ENCODE measurements around the gene DMD. TPM values are rescaled to one million over a fixed set of nuclear protein-coding genes. Genes with fewer than 3 reads are reported as not detected.
"Not testable (repeated sequence)": the region's sequence is repeated elsewhere in the genome, so short reads cannot be mapped to it uniquely, and the experiment has no call there.

Gene DMD
- total and polyA plus RNA-seq, 5 donors, result 49.5 to 173 (median 125) TPM

DNA sequence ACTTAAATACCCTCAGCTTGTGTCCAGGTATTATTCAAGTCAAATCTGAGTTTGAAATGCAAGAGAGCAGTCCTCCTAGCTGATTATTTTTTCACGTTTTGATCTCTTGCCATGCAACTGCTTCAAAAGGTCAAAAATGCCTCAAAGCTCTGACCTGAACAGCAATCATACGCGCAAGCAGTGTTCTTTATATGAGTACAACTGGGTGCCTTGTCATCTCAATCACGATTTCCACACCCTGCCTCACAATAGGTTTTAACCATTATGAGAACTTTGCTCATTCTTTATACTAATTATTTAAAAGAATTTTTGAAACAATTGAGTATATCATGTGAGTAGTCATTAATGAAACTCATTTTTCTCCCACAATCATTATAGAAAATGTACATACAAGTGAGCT is 649.1 kb downstream of the DMD start:
- Histone ChIP-seq H3K4me1 (ENCODE audit: control insufficient read depth, insufficient read depth, low read length) (no peaks in the 10 kb centered on the region), H3K27ac (ENCODE audit: low read length) (no peak overlapping the region), H3K9me3 (ENCODE audit: control insufficient read depth, low read length) (no peaks in the 10 kb centered on the region), H3K4me3 (ENCODE audit: low read length) (no peak overlapping the region), H3K27me3 (ENCODE audit: control insufficient read depth, insufficient read depth) (no peaks in the 10 kb centered on the region)
- ATAC-seq (no peak), DNase-seq (no peak)
- intact Hi-C loops (cut with DNase I), result no loop called here
- 62% methylated on average over 4 of the region's 4 CpGs for WGBS

DNA sequence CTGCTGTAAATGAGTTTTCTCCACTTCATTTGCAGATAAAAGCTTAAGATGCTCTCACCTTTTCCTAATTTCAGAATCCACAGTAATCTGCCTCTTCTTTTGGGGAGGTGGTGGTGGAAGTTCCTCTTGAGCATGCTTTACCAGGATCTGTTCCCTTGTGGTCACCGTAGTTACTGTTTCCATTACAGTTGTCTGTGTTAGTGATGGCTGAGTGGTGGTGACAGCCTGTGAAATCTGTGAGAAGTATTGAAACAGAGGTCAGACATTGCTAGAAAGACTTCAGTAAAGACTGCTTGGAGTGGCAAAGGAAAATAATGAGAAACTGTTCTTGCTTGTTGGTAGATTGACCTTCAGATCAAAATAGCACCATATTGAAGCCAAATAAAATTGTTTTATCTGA is 666.2 kb downstream of the DMD start:
- Histone ChIP-seq H3K27ac (ENCODE audit: low read length) (no peak overlapping the region), H3K4me1 (ENCODE audit: control insufficient read depth, insufficient read depth, low read length) (no peaks in the 10 kb centered on the region), H3K4me3 (ENCODE audit: low read length) (no peak overlapping the region), H3K27me3 (ENCODE audit: control insufficient read depth, insufficient read depth) (no peaks in the 10 kb centered on the region), H3K9me3 (ENCODE audit: control insufficient read depth, low read length) (no peaks in the 10 kb centered on the region)
- intact Hi-C loops (cut with DNase I), result no loop called here
- WGBS, result 20% methylated on average over 1 of the region's 1 CpG
- peak; percentile 68 for ATAC-seq
- DNase-seq, result peak in 1 of 3 donors; percentile 6

DNA sequence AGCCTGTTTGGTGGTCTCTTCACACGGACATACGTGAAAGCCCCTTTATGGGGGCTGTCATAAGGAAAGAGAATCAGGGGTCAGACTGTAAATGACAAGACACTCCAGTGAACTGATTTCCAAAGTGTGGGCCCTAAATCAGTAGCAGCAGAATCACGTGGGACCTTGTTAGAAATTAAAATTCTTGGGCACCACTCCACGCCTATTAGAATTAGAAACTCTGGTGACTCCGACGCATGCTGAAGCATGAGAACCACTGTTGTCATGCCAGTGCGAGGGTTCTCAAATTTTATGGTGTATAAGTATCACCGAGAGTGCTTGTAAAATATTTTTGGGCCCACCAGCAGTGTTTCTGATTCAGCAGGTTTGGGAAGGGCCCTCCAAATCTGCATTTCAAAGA is 672.8 kb downstream of the DMD start:
- intact Hi-C loops (cut with DNase I), result no loop called here
- DNase-seq, result no peak
- 75% methylated on average over 8 of the region's 8 CpGs for whole genome bisulfite sequencing
- Histone ChIP-seq H3K27me3 (ENCODE audit: control insufficient read depth, insufficient read depth) (no peaks in the 10 kb centered on the region), H3K9me3 (ENCODE audit: control insufficient read depth, low read length) (no peaks in the 10 kb centered on the region), H3K4me1 (ENCODE audit: control insufficient read depth, insufficient read depth, low read length) (no peaks in the 10 kb centered on the region), H3K27ac (ENCODE audit: low read length) (no peak overlapping the region), H3K4me3 (ENCODE audit: low read length) (no peak overlapping the region)
- ATAC-seq, result no peak

DNA sequence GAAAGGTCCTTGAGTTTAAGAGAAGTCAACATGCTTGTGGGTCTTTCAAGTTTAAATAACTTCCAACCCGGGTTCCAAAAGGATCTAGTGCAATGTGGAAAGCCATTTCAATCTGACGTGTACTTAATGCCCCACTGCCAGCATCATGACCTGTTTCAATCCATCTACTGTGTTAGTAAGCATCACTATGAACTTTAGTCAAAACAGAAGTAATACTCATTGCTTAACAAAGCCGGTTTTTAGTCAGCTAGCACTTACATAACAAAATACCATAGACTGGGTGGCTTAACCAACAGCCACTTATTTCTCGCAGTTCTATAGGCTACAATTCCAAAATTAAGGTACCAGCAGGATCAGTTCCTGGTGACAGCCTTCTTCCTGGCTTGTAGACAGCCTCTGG is 677.5 kb downstream of the DMD start:
- Histone ChIP-seq H3K4me3 (ENCODE audit: low read length) (no peak overlapping the region), H3K9me3 (ENCODE audit: control insufficient read depth, low read length) (no peaks in the 10 kb centered on the region), H3K4me1 (ENCODE audit: control insufficient read depth, insufficient read depth, low read length) (no peaks in the 10 kb centered on the region), H3K27ac (ENCODE audit: low read length) (no peak overlapping the region), H3K27me3 (ENCODE audit: control insufficient read depth, insufficient read depth) (no peaks in the 10 kb centered on the region)
- 90% methylated on average over 4 of the region's 4 CpGs for WGBS
- DNase-seq (no peak), ATAC-seq (no peak)
- intact Hi-C loops (cut with DNase I), result no loop called here

DNA sequence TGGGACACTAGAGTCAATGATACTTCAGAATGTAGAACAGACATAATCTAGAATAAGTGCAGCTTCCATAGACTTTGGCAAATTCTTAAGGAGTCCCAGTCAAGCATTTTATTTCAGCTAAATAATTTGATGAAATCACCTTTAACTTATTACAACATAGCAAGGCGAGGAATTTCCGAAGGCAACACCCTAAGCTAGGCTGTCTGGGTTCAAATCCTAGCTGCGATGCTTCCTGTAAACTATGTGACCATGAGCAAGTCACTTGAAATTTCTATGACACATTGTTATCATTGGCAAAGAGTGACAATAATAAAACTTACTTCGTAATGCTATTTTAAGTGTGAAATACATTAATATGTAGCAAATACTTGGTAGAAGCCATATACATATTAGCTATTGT is 679.1 kb downstream of the DMD start:
- DNase-seq (no peak), ATAC-seq (no peak)
- H3K27me3 ChIP-seq (ENCODE audit: control insufficient read depth, insufficient read depth), result no peaks in the 10 kb centered on the region
- no peak overlapping the region for H3K27ac ChIP-seq (ENCODE audit: low read length)
- H3K9me3 ChIP-seq (ENCODE audit: control insufficient read depth, low read length), result no peaks in the 10 kb centered on the region
- intact Hi-C loops (cut with DNase I), result no loop called here
- WGBS, result 73% methylated on average over 4 of the region's 4 CpGs
- H3K4me1 ChIP-seq (ENCODE audit: control insufficient read depth, insufficient read depth, low read length), result no peaks in the 10 kb centered on the region
- H3K4me3 ChIP-seq (ENCODE audit: low read length), result no peak overlapping the region

DNA sequence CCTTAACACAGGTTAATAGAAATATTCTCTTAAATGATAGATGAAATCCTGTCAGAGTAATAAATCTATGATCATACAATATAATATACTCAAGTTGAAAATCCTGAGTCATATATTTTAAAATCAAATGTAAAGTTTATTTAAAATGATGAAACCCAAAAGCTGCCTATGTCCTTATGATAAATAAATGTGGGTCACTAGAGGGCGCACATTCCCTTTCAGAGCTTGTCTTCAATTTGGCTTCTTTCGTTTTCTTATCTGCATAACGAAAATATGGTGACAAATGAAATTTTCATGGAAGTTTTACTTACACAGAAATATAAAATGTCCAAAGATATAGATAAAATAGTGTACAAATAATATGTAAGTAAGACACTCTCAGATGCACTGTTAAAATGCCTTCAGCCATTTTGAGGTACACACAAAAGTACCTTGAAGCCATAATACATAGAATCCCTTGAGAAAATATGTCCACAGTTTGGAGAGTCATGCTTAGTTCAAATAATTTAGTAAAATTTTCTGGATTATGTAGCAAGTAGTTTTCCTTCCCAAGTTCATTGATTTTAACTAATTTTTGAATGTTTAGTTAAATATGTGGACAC is 680.4 kb downstream of the DMD start:
- ATAC-seq (no peak), DNase-seq (no peak)
- Histone ChIP-seq H3K4me3 (ENCODE audit: low read length) (peak overlapping the region; percentile 15), H3K4me1 (ENCODE audit: control insufficient read depth, insufficient read depth, low read length) (no peaks in the 10 kb centered on the region), H3K9me3 (ENCODE audit: control insufficient read depth, low read length) (no peaks in the 10 kb centered on the region), H3K27me3 (ENCODE audit: control insufficient read depth, insufficient read depth) (no peaks in the 10 kb centered on the region), H3K27ac (ENCODE audit: low read length) (no peak overlapping the region)
- intact Hi-C loops (cut with DNase I), result no loop called here
- 1% methylated on average over 3 of the region's 3 CpGs for WGBS

DNA sequence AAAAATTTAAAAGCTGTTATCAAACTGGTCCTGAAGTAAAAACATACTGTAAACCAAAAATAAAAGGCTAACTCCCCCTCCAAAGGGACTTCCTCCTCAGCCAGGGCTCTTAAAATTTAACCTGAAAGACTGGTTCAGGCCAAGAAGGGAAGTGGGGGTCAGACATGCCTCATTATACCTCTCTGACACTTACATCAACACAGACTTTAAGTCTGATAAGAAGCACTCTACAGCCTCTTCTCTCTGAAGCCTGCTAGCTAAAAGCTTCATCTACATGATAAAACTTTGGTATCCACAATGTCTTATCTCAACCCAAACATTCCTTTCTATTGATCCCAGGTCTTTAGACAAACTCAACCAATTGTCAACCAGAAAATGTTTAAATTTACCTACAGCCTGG is 682.9 kb downstream of the DMD start:
- H3K9me3 ChIP-seq (ENCODE audit: control insufficient read depth, low read length); H3K27me3 ChIP-seq (ENCODE audit: control insufficient read depth, insufficient read depth); intact Hi-C loops (cut with DNase I); ATAC-seq; DNase-seq; H3K27ac ChIP-seq (ENCODE audit: low read length); H3K4me3 ChIP-seq (ENCODE audit: low read length); H3K4me1 ChIP-seq (ENCODE audit: control insufficient read depth, insufficient read depth, low read length): not testable (repeated sequence)

DNA sequence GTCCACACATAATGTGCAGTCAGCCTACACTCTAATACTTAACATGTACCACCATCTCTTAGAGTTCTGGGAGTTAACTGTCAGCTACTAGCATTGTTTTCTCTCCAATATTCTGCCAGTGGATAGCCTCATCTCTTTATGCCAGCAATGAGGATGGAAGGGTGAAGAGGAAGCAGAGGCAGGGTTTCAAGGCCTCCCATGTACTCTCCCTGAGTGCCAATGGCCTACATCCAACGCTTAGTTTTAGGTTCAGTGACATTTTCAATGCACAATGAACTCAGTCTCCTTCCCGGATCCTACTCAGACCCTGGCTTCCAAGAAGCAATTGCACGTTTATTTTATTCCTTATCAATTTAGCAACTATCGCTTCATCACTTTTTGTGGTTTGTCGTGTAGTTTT is 686.1 kb downstream of the DMD start:
- H3K27ac ChIP-seq (ENCODE audit: low read length), result no peak overlapping the region
- no peak overlapping the region for H3K4me3 ChIP-seq (ENCODE audit: low read length)
- ATAC-seq (peak in 1 of 2 donors; percentile 32), DNase-seq (no peak)
- intact Hi-C loops (cut with DNase I), result no loop called here
- H3K27me3 ChIP-seq (ENCODE audit: control insufficient read depth, insufficient read depth), result no peaks in the 10 kb centered on the region
- WGBS, result 49% methylated on average over 5 of the region's 5 CpGs
- H3K4me1 ChIP-seq (ENCODE audit: control insufficient read depth, insufficient read depth, low read length), result no peaks in the 10 kb centered on the region
- no peaks in the 10 kb centered on the region for H3K9me3 ChIP-seq (ENCODE audit: control insufficient read depth, low read length)

DNA sequence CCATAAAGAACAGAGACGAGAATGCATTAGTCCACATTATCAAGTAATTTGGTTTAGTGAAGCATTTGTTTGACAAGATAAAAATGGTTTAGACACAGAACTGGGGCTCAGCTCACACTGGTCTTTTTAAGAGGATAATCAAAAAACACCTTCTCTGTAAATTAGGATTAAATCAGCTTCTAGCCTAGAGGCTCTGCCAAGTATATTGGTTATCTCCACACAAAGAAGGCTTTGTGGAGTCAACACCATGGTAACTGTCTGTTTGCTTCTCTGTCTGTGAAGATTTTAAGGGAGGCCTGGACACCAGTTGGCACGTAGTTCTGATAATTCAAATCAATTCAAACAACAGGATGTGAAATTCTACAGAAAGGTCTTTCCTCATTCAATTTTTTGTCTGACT is 687.0 kb downstream of the DMD start:
- 29% methylated on average over 2 of the region's 2 CpGs for WGBS
- Histone ChIP-seq H3K9me3 (ENCODE audit: control insufficient read depth, low read length) (no peaks in the 10 kb centered on the region), H3K27me3 (ENCODE audit: control insufficient read depth, insufficient read depth) (no peaks in the 10 kb centered on the region), H3K4me3 (ENCODE audit: low read length) (no peak overlapping the region), H3K4me1 (ENCODE audit: control insufficient read depth, insufficient read depth, low read length) (no peaks in the 10 kb centered on the region), H3K27ac (ENCODE audit: low read length) (no peak overlapping the region)
- intact Hi-C loops (cut with DNase I), result no loop called here
- ATAC-seq, result peak; percentile 31 to 41
- no peak for DNase-seq

DNA sequence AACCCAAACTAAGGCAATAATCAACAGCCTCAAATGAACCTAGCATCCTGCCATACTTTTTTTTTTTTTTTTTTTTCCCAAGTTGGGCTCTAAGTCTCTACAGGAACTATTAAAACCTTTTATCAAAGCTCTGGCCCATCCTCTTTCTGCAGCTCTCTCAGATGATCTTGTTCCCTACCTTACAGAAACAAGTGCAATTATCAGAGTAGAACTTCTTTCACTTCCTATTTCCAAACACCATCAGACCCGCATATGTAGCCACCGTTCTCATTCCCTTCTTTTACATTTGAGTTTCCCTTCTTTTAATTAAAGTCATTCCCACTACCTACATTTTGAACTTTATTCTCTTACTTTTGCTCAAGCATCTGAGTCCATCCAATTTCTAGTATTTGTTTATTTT is 690.6 kb downstream of the DMD start:
- H3K27me3 ChIP-seq (ENCODE audit: control insufficient read depth, insufficient read depth), result no peaks in the 10 kb centered on the region
- H3K27ac ChIP-seq (ENCODE audit: low read length), result no peak overlapping the region
- 85% methylated on average over 2 of the region's 2 CpGs for WGBS
- DNase-seq (no peak), ATAC-seq (no peak)
- intact Hi-C loops (cut with DNase I), result no loop called here
- H3K4me1 ChIP-seq (ENCODE audit: control insufficient read depth, insufficient read depth, low read length), result no peaks in the 10 kb centered on the region
- H3K4me3 ChIP-seq (ENCODE audit: low read length), result no peak overlapping the region
- no peaks in the 10 kb centered on the region for H3K9me3 ChIP-seq (ENCODE audit: control insufficient read depth, low read length)

DNA sequence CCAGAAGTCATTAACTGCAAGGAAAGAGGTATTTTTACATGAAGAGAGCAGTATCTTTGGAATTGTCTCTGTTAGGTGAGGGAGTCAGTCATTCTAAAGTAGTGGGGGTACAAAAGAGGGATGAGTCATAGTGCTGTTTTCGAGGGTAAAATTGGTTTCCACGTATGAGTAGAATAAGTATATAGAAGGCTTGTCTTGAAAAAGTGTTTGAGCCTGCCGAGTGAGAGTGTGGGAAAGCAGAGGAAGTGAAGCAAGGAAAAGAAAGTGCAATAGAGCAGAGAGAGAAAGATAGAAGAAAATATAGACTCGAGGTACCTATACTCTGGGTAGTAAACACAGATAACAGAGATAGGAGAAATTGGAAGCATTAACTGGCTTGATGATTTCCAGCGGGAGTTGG is 696.4 kb downstream of the DMD start:
- Histone ChIP-seq H3K4me1 (ENCODE audit: control insufficient read depth, insufficient read depth, low read length) (no peaks in the 10 kb centered on the region), H3K27me3 (ENCODE audit: control insufficient read depth, insufficient read depth) (no peaks in the 10 kb centered on the region), H3K9me3 (ENCODE audit: control insufficient read depth, low read length) (no peaks in the 10 kb centered on the region), H3K4me3 (ENCODE audit: low read length) (no peak overlapping the region), H3K27ac (ENCODE audit: low read length) (no peak overlapping the region)
- ATAC-seq (no peak), DNase-seq (no peak)
- 67% methylated on average over 5 of the region's 5 CpGs for WGBS
- intact Hi-C loops (cut with DNase I), result no loop called here

DNA sequence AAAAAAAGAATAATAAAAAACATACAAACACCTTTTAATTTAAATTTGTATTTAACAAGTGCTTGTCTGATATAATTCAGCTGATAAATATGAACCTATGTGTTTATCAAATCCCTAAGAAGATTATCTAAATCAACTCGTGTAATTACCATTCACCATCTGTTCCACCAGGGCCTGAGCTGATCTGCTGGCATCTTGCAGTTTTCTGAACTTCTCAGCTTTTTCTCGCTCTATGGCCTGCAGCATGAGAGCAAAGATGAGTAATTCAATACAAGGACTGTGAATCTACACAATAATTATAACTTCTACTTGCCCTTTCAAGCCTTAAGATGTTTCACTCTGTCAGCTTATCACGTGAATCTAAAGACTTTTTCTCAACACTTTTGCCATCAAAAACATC is 709.7 kb downstream of the DMD start:
- intact Hi-C loops (cut with DNase I), result no loop called here
- Histone ChIP-seq H3K27me3 (ENCODE audit: control insufficient read depth, insufficient read depth) (no peaks in the 10 kb centered on the region), H3K9me3 (ENCODE audit: control insufficient read depth, low read length) (no peaks in the 10 kb centered on the region), H3K27ac (ENCODE audit: low read length) (no peak overlapping the region), H3K4me3 (ENCODE audit: low read length) (no peak overlapping the region), H3K4me1 (ENCODE audit: control insufficient read depth, insufficient read depth, low read length) (no peaks in the 10 kb centered on the region)
- 64% methylated on average over 3 of the region's 3 CpGs for WGBS
- no peak for DNase-seq
- no peak for ATAC-seq

All from right cardiac atrium (tissue), 5 donors.